Measurements from ENCODE around the gene ZFPM1. TPM values are rescaled to one million over a fixed set of nuclear protein-coding genes. Genes with fewer than 3 reads are reported as not detected.

The ZFPM1 gene
- total RNA-seq, 2 experiments from 2014 or later, result 2.1 to 14.2 TPM

DNA sequence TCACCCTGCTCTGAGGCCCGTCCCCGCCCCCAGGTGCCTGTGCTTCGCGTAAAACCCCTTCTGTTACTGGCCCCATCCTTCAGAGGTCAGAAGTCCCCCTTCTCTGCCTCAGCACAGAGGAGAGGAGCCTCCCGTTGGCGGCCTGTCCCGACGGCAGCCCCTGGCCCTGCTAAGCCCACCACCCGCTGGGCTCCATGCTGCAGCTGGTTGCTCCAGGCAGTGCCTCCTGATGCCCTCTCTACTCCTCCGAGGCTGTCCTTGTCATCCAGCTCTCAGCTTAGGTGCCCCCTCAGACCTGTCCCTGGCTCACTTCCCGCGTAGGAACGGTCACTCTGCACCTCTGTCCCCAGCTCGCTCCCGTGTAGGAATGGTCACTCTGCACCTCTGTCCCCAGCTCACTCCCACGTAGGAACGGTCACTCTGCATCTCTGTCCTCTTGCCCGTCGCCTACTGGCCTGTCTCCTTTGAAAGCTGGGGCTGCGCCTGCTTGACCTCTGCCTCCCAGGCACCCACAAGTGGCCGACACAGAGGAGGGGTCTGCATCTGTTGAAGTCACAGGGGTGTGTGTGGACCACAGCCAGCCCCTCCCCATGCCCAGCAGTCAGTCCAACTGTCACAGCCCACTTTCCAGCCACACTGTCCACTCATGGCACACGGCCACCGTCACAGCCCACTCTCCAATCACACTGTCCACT is 85.4 kb downstream of the ZFPM1 start:
- BruUV-seq (replicated peaks), result no TSS peak
- H3K4me1 ChIP-seq (ENCODE audit: insufficient read depth, low read length, poor library complexity, severe bottlenecking), result peaks cover 14% of the 10 kb centered on the region

DNA sequence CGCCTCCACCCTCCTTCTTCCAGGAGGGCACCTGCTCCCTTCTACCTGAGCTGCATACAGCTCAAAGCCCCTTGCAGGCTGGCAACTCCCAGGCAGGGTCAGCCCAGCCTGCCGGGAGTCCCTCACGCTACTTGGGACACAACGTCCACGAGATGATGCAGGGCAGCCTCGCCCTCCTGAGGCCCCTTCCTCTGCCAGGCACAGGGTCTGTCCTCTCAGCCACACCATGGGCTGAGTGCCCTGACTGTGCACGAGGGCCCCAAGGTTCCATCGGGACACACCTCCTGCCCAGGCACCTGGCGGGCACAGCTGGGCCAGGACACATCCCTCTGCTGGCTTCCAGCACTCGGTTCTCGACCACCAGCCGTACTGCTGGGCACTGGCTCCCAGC is 86.2 kb downstream of the ZFPM1 start:
- DNase-seq (ENCODE audit: low spot score), result no peak
- Histone ChIP-seq H3K4me2 (ENCODE audit: low read length) (no peak overlapping the region), H3K4me3 (ENCODE audit: low read depth, low read length, poor library complexity, severe bottlenecking) (no peak overlapping the region), H3K79me2 (ENCODE audit: insufficient read depth, low read depth, low read length) (no peaks in the 10 kb centered on the region), H3K36me3 (ENCODE audit: insufficient read depth, low read length) (0 out of 2 replicates have a peak, but pooled peaks cover 3% of the 10 kb centered on the region), H4K20me1 (ENCODE audit: insufficient read depth, low read length) (no peaks in the 10 kb centered on the region), H2AFZ (ENCODE audit: low read length) (no peak overlapping the region), H3K27ac (ENCODE audit: low read depth, low read length, poor library complexity, severe bottlenecking) (no peak overlapping the region), H3K9me2 (ENCODE audit: insufficient read depth, low read length) (no peaks in the 10 kb centered on the region), H3K4me1 (ENCODE audit: insufficient read depth, low read length, poor library complexity, severe bottlenecking) (peaks cover 14% of the 10 kb centered on the region), H3K9me3 (ENCODE audit: low read length) (peaks cover 17% of the 10 kb centered on the region; the same call in 1 of the 2 replicates)
- intact Hi-C loops (cut with micrococcal nuclease; ENCODE audit: unreplicated experiment), result no loop called here
- ChIA-PET POLR2A (interaction anchor here (0.6 kb wide), 1 partner anchor 75 kb away, joined by 4 read pairs; no protein-coding TSS in a partner anchor), CTCF (ENCODE audit: unreplicated experiment) (no interaction called here)
- TF ChIP-seq EZH2phosphoT487 (IDR thresholded peaks at IDR 0.05; ENCODE audit: borderline replicate concordance, low read depth, low read length), result no peak
- TF ChIP-seq, protein P1, sequence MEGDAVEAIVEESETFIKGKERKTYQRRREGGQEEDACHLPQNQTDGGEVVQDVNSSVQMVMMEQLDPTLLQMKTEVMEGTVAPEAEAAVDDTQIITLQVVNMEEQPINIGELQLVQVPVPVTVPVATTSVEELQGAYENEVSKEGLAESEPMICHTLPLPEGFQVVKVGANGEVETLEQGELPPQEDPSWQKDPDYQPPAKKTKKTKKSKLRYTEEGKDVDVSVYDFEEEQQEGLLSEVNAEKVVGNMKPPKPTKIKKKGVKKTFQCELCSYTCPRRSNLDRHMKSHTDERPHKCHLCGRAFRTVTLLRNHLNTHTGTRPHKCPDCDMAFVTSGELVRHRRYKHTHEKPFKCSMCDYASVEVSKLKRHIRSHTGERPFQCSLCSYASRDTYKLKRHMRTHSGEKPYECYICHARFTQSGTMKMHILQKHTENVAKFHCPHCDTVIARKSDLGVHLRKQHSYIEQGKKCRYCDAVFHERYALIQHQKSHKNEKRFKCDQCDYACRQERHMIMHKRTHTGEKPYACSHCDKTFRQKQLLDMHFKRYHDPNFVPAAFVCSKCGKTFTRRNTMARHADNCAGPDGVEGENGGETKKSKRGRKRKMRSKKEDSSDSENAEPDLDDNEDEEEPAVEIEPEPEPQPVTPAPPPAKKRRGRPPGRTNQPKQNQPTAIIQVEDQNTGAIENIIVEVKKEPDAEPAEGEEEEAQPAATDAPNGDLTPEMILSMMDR (conservative IDR thresholded peaks at IDR 0.05; ENCODE audit: low read length), result no peak
- no TSS peak for BruUV-seq (replicated peaks)

More for the DNA sequence above, 85.4 kb downstream of the ZFPM1 start:
- Histone ChIP-seq H3K9me2 (ENCODE audit: insufficient read depth, low read length) (no peaks in the 10 kb centered on the region), H3K36me3 (ENCODE audit: insufficient read depth, low read length) (0 out of 2 replicates have a peak, but pooled peaks cover 3% of the 10 kb centered on the region), H3K79me2 (ENCODE audit: insufficient read depth, low read depth, low read length) (no peaks in the 10 kb centered on the region), H3K4me2 (ENCODE audit: low read length) (no peak overlapping the region), H3K4me3 (ENCODE audit: low read depth, low read length, poor library complexity, severe bottlenecking) (no peak overlapping the region), H4K20me1 (ENCODE audit: insufficient read depth, low read length) (no peaks in the 10 kb centered on the region), H3K9me3 (ENCODE audit: low read length) (peaks cover 13% of the 10 kb centered on the region; the same call in 1 of the 2 replicates), H3K27ac (ENCODE audit: low read depth, low read length, poor library complexity, severe bottlenecking) (no peak overlapping the region), H2AFZ (ENCODE audit: low read length) (no peak overlapping the region)
- no peak for TF ChIP-seq EZH2phosphoT487 (IDR thresholded peaks at IDR 0.05; ENCODE audit: borderline replicate concordance, low read depth, low read length)
- TF ChIP-seq, protein P1 (conservative IDR thresholded peaks at IDR 0.05; ENCODE audit: low read length), result no peak
- DNase-seq (ENCODE audit: low spot score), result no peak
- CTCF ChIA-PET (ENCODE audit: unreplicated experiment), result no interaction called here
- intact Hi-C loops (cut with micrococcal nuclease; ENCODE audit: unreplicated experiment), result no loop called here
- POLR2A ChIA-PET, result no interaction called here

Measured in OCI-LY7 (cell line).